IMR-90 (cell line): Measurements from ENCODE around the gene HERC6. TPM values are rescaled to one million over a fixed set of nuclear protein-coding genes. Genes with fewer than 3 reads are reported as not detected.
A peak's percentile ranks its signal among the peaks of the same experiment; 100 is the strongest.

Experiments used
- ATAC-seq: fragments of 200-7000 bp; cut with Tn5 transposase; 2 replicates; pipeline ENCODE4 v1.9.1; 2020; ENCODE audit warnings: low read depth, mild to moderate bottlenecking, moderate library complexity
- BruUV-seq: library from RNA; stranded (reverse); fragments of 400-500 nt; replicated peaks from 2 replicates; lab custom pipeline; 2021; lab: Mats Ljungman, UMichigan
- CTCF ChIA-PET: fragments of 300-600 bp; formaldehyde crosslinking; extraction: SDS; loops from one replicate; lab custom pipeline; 2021; ENCODE audit warnings: antibody characterized with exemption; lab: Yijun Ruan, JAX
- POLR2A ChIA-PET: fragments of 300-600 bp; sonication (Branson Sonifier 250); formaldehyde crosslinking; loops from one replicate; lab custom pipeline; 2022; ENCODE audit warnings: antibody characterized with exemption; ENCODE audit not compliant: unreplicated experiment; lab: Charles Lee
- DNase-seq: peaks from one replicate; pipeline ENCODE4 v3.0.0; 2013
- H2AFZ ChIP-seq: replicated peaks from 2 replicates; pipeline ENCODE3; 2013; ENCODE audit warnings: low read length, mild to moderate bottlenecking; ENCODE audit not compliant: poor library complexity
- H2AK5ac ChIP-seq: 2 replicates; pipeline ENCODE4 v1.6.1; 2013; ENCODE audit warnings: low read depth, low read length, inconsistent platforms
- H2AK9ac ChIP-seq: replicated peaks from 2 replicates; pipeline ENCODE3; 2013; ENCODE audit warnings: mild to moderate bottlenecking, low read depth, low read length, moderate library complexity; ENCODE audit not compliant: poor library complexity
- H2BK120ac ChIP-seq: 2 replicates; pipeline ENCODE4 v1.6.1; 2013; ENCODE audit warnings: low read depth, low read length, inconsistent platforms
- H2BK15ac ChIP-seq: 3 replicates; pipeline ENCODE4 v1.6.1; 2013; ENCODE audit warnings: low read depth, low read length, inconsistent platforms
- H2BK20ac ChIP-seq: 2 replicates; pipeline ENCODE4 v1.6.1; 2013; ENCODE audit warnings: low read depth, mild to moderate bottlenecking, inconsistent platforms, low read length, moderate library complexity
- H2BK5ac ChIP-seq: 2 replicates; pipeline ENCODE4 v1.6.1; 2013; ENCODE audit warnings: mild to moderate bottlenecking, low read depth, low read length, inconsistent platforms; ENCODE audit not compliant: poor library complexity, severe bottlenecking
- H3K14ac ChIP-seq: replicated peaks from 2 replicates; pipeline ENCODE4 v1.6.1; 2013; ENCODE audit warnings: low read depth, low read length, inconsistent platforms
- H3K18ac ChIP-seq: 2 replicates; pipeline ENCODE4 v1.6.1; 2013; ENCODE audit warnings: low read depth, low read length, control low read depth
- H3K23ac ChIP-seq: 2 replicates; pipeline ENCODE4 v1.6.1; 2013; ENCODE audit warnings: low read depth, low read length, inconsistent platforms
- H3K27ac ChIP-seq: 2 replicates; pipeline ENCODE4 v1.5.1; 2013; ENCODE audit warnings: mild to moderate bottlenecking, control low read depth, low read length; ENCODE audit not compliant: insufficient read depth
- H3K27me3 ChIP-seq: 2 replicates; pipeline ENCODE4 v1.6.1; 2013; ENCODE audit warnings: low read length; ENCODE audit not compliant: control insufficient read depth, insufficient read depth
- H3K36me3 ChIP-seq: 2 replicates; pipeline ENCODE4 v1.6.1; 2013; ENCODE audit warnings: low read length, mixed read lengths; ENCODE audit not compliant: control insufficient read depth, insufficient read depth
- H3K4ac ChIP-seq: 2 replicates; pipeline ENCODE4 v1.6.1; 2013; ENCODE audit warnings: low read depth, low read length, inconsistent platforms
- H3K4me1 ChIP-seq: 2 replicates; pipeline ENCODE4 v1.6.1; 2013; ENCODE audit warnings: low read length, mixed read lengths; ENCODE audit not compliant: control insufficient read depth, insufficient read depth
- H3K4me2 ChIP-seq: 2 replicates; pipeline ENCODE4 v1.6.1; 2013; ENCODE audit warnings: low read depth, mild to moderate bottlenecking, control low read depth, low read length, moderate library complexity
- H3K4me3 ChIP-seq: 2 replicates; pipeline ENCODE4 v1.5.1; 2013; ENCODE audit warnings: low read depth, mild to moderate bottlenecking, control low read depth, low read length, moderate library complexity; ENCODE audit not compliant: insufficient read depth
- H3K56ac ChIP-seq: 2 replicates; pipeline ENCODE4 v1.6.1; 2013; ENCODE audit warnings: low read length, inconsistent platforms; ENCODE audit not compliant: insufficient read depth; ENCODE audit errors: extremely low read depth
- H3K79me1 ChIP-seq, 2 experiments: 2 replicates each; pipeline ENCODE4 v1.6.1; 2013; ENCODE audit warnings: low read length in 2 of 2, inconsistent platforms in 1 of 2, low read depth in 1 of 2
- H3K9ac ChIP-seq: 2 replicates; pipeline ENCODE4 v1.6.1; 2013; ENCODE audit warnings: low read depth, low read length, control low read depth
- H3K9me1 ChIP-seq: 2 replicates; pipeline ENCODE4 v1.6.1; 2013; ENCODE audit warnings: low read length, inconsistent platforms; ENCODE audit not compliant: insufficient read depth
- H3K9me3 ChIP-seq: 2 replicates; pipeline ENCODE4 v1.6.1; 2013; ENCODE audit warnings: low read length; ENCODE audit not compliant: control insufficient read depth, insufficient read depth
- H4K20me1 ChIP-seq: 2 replicates; pipeline ENCODE4 v1.6.1; 2013; ENCODE audit warnings: low read length, inconsistent platforms; ENCODE audit not compliant: insufficient read depth
- H4K5ac ChIP-seq: 2 replicates; pipeline ENCODE4 v1.6.1; 2013; ENCODE audit warnings: mild to moderate bottlenecking, low read depth, low read length, control low read depth
- H4K8ac ChIP-seq, 2 experiments: 2 replicates each; pipeline ENCODE4 v1.6.1; 2013; ENCODE audit warnings: low read depth in 2 of 2, low read length in 2 of 2, control low read depth in 1 of 2, inconsistent platforms in 1 of 2
- H4K91ac ChIP-seq: 2 replicates; pipeline ENCODE4 v1.6.1; 2013; ENCODE audit warnings: low read depth, low read length, inconsistent platforms; ENCODE audit not compliant: insufficient read depth
- BHLHE40 ChIP-seq: fragments of 150-350 bp; IDR thresholded peaks from 2 replicates; pipeline ENCODE4 v1.6.1; 2016; ENCODE audit warnings: mild to moderate bottlenecking, low read depth, low read length
- FOS ChIP-seq: fragments of 150-350 bp; IDR thresholded peaks from 2 replicates; pipeline ENCODE4 v1.6.1; 2016; ENCODE audit warnings: low read depth, low read length
- MAZ ChIP-seq: IDR thresholded peaks from 2 replicates; pipeline ENCODE4 v1.6.1; 2012; ENCODE audit warnings: low read depth, mild to moderate bottlenecking, low read length, improper control_type of control experiment, moderate library complexity, borderline replicate concordance
- MXI1 ChIP-seq: IDR thresholded peaks from 2 replicates; pipeline ENCODE4 v1.6.1; 2012; ENCODE audit warnings: low read depth, mild to moderate bottlenecking, low read length, moderate library complexity, borderline replicate concordance
- RAD21 ChIP-seq: IDR thresholded peaks from 2 replicates; pipeline ENCODE4 v1.6.1; 2012; ENCODE audit warnings: low read length, improper control_type of control experiment
- RCOR1 ChIP-seq: IDR thresholded peaks from 2 replicates; pipeline ENCODE4 v1.6.1; 2012; ENCODE audit warnings: mild to moderate bottlenecking, low read length, improper control_type of control experiment; ENCODE audit not compliant: insufficient replicate concordance
- SMC3 ChIP-seq: fragments of 150-350 bp; IDR thresholded peaks from 2 replicates; pipeline ENCODE4 v1.6.1; 2016; ENCODE audit warnings: low read depth, mild to moderate bottlenecking, antibody characterized with exemption, low read length, moderate library complexity
- WGBS, 2 experiments: methylation state at CpG; one replicate each; pipeline versions ENCODE4 v1.1.5 to v1.1.7; 2013; ENCODE audit warnings: missing lambda C conversion rate in 2 of 2; ENCODE audit not compliant: insufficient read length in 1 of 2; ENCODE audit errors: extremely low coverage in 2 of 2; 5-methylcytosine and 5-hydroxymethylcytosine counted together
- dilution Hi-C: fragments of 300-500 bp; cut with HindIII; formaldehyde crosslinking; loops from one replicate; pipeline ENCODE4 v1.14.3; 2018; ENCODE audit warnings: low sequenced_read_pairs; ENCODE audit not compliant: unreplicated experiment
- in situ Hi-C: fragments of 300-500 bp; cut with MboI; formaldehyde crosslinking; loops from 3 replicates; pipeline ENCODE4 v1.14.3; 2019; ENCODE audit warnings: low sequenced_read_pairs, inconsistent platforms, mixed read lengths
- intact Hi-C: fragments of 100-400 bp; cut with micrococcal nuclease; formaldehyde crosslinking; loops from 2 replicates; pipeline ENCODE4 v1.10.0; 2022
- polyA plus RNA-seq, 3 experiments: library from polyadenylated mRNA; depleted of rRNA; stranded (reverse); fragments of >200 nt; gene quantifications; 2 replicates each; pipeline ENCODE4 v1.2.3, GENCODE V29; 2012; ENCODE audit warnings: low replicate concordance in 1 of 3
- total RNA-seq: library from RNA; depleted of rRNA; stranded (reverse); fragments of >200 nt; gene quantifications from 2 replicates; pipeline ENCODE4 v1.2.3, GENCODE V29; 2012
- TF ChIP-seq, protein P1 (sequence below): conservative IDR thresholded peaks from 2 replicates; pipeline ENCODE4 v1.5.1; 2012; ENCODE audit warnings: mild to moderate bottlenecking, low read depth, low read length, improper control_type of control experiment
- TF ChIP-seq, protein P2 (sequence below): fragments of 150-350 bp; IDR thresholded peaks from 2 replicates; pipeline ENCODE4 v1.6.1; 2017; ENCODE audit warnings: mild to moderate bottlenecking, antibody characterized with exemption, low read length, low read depth
- TF ChIP-seq, protein P3 (sequence below): fragments of 150-350 bp; IDR thresholded peaks from 2 replicates; pipeline ENCODE4 v1.6.1; 2016; ENCODE audit warnings: low read depth, mild to moderate bottlenecking, low read length, moderate library complexity, borderline replicate concordance

HERC6 gene
- total and polyA plus RNA-seq, 2 of the 4 experiments (the other 2 are of a cell fraction) = 0.53 to 1.6 TPM

DNA sequence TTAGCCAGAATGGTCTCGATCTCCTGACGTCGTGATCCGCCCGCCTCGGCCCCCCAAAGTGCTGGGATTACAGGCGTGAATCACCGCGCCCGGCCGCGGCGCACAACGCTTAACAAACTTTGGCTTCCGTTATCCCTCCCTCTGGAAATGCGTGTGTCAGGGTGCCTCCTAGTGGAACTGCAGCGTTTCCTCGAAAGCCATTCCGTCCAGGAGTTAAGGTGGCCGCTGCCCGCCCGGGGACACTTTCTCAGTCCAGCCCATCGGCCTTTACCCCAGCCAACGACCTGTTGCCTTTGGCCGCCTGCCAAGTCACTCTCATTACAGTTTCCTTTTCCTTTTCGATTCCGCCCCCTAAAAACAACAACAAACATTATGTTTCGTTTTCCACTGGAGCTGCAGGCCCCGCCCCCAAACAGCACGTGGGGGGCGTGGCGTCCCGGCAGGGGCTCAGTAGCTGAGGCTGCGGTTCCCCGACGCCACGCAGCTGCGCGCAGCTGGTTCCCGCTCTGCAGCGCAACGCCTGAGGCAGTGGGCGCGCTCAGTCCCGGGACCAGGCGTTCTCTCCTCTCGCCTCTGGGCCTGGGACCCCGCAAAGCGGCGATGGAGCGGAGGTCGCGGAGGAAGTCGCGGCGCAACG lies 78.1 kb downstream of the HERC6 start, which contains the start of gene HERC5:
Gene HERC5, plus strand, starts transcription at position 450 of the 637 bp plus-strand sequence. Its CDS starts 151 bp downstream, at position 601.
- H2AK9ac ChIP-seq = no peak within 1 kb of the TSS
- no peaks in the 10 kb centered on the region for H3K79me1 ChIP-seq
- in situ Hi-C loops = no loop called here
- peak within 1 kb of the TSS; percentile 60 for H3K4me2 ChIP-seq
- CTCF ChIA-PET = interaction anchor here (0.5 to 0.7 kb wide), 3 partner anchors 238 to 1076 kb away, joined by 3 read pairs; no protein-coding TSS in a partner anchor
- H3K56ac ChIP-seq = no peak within 1 kb of the TSS
- no peak within 1 kb of the TSS for H4K5ac ChIP-seq
- peak within 1 kb of the TSS; percentile 94 for H2AFZ ChIP-seq
- peak within 1 kb of the TSS; percentile 59 for H3K4me3 ChIP-seq
- no peak within 1 kb of the TSS for H3K9ac ChIP-seq
- TF ChIP-seq, protein P1, sequence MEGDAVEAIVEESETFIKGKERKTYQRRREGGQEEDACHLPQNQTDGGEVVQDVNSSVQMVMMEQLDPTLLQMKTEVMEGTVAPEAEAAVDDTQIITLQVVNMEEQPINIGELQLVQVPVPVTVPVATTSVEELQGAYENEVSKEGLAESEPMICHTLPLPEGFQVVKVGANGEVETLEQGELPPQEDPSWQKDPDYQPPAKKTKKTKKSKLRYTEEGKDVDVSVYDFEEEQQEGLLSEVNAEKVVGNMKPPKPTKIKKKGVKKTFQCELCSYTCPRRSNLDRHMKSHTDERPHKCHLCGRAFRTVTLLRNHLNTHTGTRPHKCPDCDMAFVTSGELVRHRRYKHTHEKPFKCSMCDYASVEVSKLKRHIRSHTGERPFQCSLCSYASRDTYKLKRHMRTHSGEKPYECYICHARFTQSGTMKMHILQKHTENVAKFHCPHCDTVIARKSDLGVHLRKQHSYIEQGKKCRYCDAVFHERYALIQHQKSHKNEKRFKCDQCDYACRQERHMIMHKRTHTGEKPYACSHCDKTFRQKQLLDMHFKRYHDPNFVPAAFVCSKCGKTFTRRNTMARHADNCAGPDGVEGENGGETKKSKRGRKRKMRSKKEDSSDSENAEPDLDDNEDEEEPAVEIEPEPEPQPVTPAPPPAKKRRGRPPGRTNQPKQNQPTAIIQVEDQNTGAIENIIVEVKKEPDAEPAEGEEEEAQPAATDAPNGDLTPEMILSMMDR = peak; percentile 57
- TF ChIP-seq FOS = no peak
- TF ChIP-seq, protein P2, sequence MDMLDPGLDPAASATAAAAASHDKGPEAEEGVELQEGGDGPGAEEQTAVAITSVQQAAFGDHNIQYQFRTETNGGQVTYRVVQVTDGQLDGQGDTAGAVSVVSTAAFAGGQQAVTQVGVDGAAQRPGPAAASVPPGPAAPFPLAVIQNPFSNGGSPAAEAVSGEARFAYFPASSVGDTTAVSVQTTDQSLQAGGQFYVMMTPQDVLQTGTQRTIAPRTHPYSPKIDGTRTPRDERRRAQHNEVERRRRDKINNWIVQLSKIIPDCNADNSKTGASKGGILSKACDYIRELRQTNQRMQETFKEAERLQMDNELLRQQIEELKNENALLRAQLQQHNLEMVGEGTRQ = peak; percentile 85
- peak; percentile 60 for TF ChIP-seq RAD21
- no peak; the same call in 1 of the 2 replicates for TF ChIP-seq MAZ
- TF ChIP-seq BHLHE40 = peak; percentile 73
- TF ChIP-seq, protein P3, sequence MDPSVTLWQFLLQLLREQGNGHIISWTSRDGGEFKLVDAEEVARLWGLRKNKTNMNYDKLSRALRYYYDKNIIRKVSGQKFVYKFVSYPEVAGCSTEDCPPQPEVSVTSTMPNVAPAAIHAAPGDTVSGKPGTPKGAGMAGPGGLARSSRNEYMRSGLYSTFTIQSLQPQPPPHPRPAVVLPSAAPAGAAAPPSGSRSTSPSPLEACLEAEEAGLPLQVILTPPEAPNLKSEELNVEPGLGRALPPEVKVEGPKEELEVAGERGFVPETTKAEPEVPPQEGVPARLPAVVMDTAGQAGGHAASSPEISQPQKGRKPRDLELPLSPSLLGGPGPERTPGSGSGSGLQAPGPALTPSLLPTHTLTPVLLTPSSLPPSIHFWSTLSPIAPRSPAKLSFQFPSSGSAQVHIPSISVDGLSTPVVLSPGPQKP = no peak
- TF ChIP-seq SMC3 = peak; percentile 16; the same call in 1 of the 2 replicates
- TF ChIP-seq RCOR1 = no peak
- TF ChIP-seq MXI1 = peak; percentile 68; the same call in 1 of the 2 replicates
- H3K4ac ChIP-seq = no peak within 1 kb of the TSS
- H3K23ac ChIP-seq = no peak within 1 kb of the TSS
- no peak within 1 kb of the TSS for H3K27ac ChIP-seq
- H2BK120ac ChIP-seq = no peak within 1 kb of the TSS
- no peak within 1 kb of the TSS for H2BK20ac ChIP-seq
- DNase-seq = peak; percentile 81
- peaks cover 22% of the 10 kb centered on the region for H3K27me3 ChIP-seq
- 2% methylated on average over 17 of the region's 57 CpGs; no CpG with 5 or more reads in 1 of the 2 experiments for WGBS, 2 experiments
- H3K9me1 ChIP-seq = no peaks in the 10 kb centered on the region
- no peak within 1 kb of the TSS for H2AK5ac ChIP-seq
- no TSS peak for BruUV-seq
- intact Hi-C loops = loop anchor here (1.0 to 5.0 kb wide), 3 partner anchors 77 to 237 kb away; partner anchors contain the start of gene PPM1K
- no peaks in the 10 kb centered on the region for H3K36me3 ChIP-seq
- no peak within 1 kb of the TSS for H2BK5ac ChIP-seq
- POLR2A ChIA-PET = no interaction called here
- no peaks in the 10 kb centered on the region for H3K4me1 ChIP-seq
- H3K9me3 ChIP-seq = no peaks in the 10 kb centered on the region; the same call in 1 of the 2 replicates
- dilution Hi-C loops = no loop called here
- no peaks in the 10 kb centered on the region for H4K20me1 ChIP-seq
- ATAC-seq = peak; percentile 94
- no peak within 1 kb of the TSS for H3K18ac ChIP-seq
- no peak within 1 kb of the TSS for H3K14ac ChIP-seq
- H4K91ac ChIP-seq = no peak within 1 kb of the TSS
- H2BK15ac ChIP-seq = no peak within 1 kb of the TSS
- H4K8ac ChIP-seq = no peak within 1 kb of the TSS
